Glomerular endothelial cell (primary cell): Measurements from ENCODE around the gene ATP9B. TPM values are rescaled to one million over a fixed set of nuclear protein-coding genes. Genes with fewer than 3 reads are reported as not detected.

Experiments used
- DNase-seq: peaks from one replicate; pipeline ENCODE4 v3.0.0-alpha.2; 2011; ENCODE audit warnings: low read depth, low spot score; ENCODE audit errors: extremely low read depth
- total RNA-seq: library from RNA; depleted of rRNA; stranded (reverse); fragments of >200 nt; gene quantifications from 2 replicates; pipeline ENCODE4 v1.2.3, GENCODE V29; 2015

The ATP9B gene
- total RNA-seq, 1 donor from 2014 or later = 18.6 TPM

DNA sequence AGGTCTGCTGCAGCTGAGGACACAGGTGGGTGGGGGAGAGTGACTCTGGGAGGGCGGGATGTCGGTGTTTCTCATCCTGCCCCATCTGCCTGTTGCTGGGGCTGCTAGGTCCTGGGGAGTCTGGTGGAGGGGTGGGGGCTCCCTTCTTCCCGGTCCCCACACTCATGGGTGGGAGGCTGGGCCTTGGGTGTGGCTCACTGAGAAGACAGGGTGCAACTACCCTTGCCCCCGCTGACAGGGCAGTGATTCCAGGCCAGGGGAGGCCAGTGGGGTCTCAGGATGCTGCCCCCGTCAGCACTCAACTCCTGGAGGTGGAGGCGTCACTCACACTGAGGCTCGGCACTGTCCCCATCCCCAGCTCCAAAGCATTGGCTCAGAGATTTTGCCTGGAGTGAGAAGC lies 318.8 kb downstream of the ATP9B start:
- no peak for DNase-seq

DNA sequence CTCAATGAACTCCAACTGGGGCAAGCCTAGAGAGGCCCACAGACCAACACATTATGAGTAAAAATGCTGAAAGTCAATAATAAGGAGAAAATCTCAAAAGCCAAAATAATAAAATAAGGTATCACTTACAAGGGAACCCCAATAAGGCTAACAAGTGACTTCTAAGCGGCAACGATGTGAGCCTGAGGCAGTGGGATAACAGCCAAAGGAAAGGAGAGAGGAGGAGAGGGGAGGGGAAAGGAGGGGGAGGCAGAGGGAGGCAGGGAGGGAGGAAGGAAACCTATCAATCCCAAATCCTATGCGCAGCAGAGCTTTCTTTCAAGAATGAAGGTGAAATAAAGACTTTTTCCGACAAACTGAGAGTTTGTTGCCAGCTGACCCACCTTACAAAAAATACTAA lies 320.5 kb downstream of the ATP9B start:
- DNase-seq = no peak

GRCh38 chr18:79392226-79392625 lies 323.0 kb downstream of the ATP9B start:
- no peak for DNase-seq

DNA sequence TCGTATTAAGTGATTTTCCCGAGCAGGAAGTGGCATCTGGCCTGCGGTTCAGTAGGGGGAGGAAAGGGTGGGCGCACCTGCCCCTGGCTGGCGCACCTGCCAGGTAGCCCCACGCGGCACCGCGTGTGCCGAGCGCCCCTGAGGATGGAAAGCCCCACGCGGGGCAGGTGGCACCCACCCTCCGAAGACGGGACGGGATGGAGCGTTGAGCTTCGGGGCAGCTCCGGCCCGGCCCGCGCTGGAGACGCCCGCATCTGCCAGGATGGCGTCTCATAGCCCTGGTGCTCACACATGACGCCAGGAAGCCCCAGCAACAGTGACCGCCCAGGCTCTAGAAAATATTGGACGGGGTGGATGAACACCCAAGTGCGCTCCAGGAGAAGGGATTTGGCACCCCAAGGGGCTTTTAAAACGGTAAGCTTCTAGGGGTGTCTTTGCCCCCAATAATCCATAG lies 324.0 kb downstream of the ATP9B start:
- DNase-seq = no peak

DNA sequence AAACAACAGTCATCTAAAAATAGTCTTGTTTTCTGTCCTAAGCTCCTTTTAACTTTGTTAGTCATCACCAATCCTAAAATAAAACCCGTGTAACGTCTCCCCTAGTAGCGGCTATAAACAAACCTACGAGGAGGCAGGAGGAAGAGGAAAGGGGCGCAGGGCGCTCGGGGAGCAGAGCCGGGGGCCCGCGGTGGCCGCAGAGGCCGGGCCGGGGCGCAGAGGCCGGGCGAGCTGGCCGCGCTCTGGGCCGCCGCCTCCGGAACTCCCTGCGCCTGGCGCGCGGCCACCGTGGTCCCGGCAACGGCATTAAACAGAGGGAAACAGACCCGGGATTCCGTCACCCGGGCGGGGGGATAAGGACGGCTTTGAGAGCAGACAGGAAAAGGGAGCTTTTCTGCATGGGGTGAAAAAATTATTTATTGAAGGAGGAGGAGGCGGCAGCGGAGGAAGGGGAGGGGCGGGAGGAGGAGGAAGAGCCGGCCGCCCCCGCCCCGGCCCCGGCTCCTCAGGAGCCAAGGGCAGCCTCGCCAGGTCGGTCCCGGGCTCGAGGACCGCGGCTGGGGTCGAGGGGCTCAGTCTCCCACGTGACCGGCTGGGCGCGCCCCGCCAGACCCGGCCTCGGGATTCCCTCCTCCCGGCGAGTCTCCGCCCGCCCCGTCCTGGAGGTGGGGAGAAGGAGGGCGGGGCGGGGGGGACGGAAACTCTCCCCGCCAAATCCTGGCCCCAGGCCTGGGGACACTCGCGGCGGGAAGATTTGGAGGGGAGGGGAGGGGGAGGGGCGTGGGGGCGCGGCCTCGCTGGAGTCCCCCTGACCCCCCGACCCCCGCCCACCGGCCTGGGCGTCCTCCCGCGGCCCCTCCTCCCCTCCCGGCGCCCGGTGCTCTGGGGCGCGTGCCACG lies 324.7 kb downstream of the ATP9B start:
- no peak for DNase-seq

DNA sequence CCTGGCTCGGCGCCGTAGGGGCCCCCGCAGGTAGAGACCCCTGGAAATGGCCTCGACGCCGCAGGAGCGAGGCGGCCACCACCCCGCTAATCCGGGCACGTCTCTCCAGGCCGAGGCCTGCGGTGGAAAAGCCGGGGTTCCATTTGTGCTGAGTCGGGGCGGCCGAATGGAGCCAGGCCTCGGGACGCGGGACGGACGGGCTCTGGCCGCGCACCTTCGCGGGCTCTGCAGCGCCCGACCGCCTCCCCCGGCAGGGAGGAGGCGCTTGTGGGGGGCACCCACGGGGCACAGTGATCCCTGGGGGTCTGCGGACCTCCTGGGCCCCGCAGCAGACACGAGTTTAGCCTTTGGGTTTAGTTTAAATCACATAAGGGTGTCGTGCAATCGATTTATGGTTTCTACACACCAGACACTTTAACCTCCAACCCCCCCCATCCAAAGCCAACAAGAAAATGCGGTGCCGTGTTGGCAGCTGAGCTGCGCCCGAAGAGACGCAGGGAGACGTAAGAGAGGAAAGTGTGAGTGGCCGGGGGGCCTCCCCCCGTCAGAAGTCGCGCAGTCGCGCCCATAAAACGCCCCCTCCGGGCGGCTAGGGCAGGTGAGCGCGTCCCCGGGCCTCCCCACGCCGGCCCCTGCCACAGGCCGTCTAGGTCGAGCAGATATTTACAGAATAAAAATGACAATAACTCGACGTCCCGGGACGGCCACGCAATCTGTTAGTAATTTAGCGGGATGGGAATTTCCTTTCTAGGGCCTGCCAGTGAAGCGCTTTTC lies 325.5 kb downstream of the ATP9B start:
- no peak for DNase-seq

GRCh38 chr18:79395308-79395640 lies 326.1 kb downstream of the ATP9B start:
- DNase-seq = no peak

- DNase-seq = no peak
Measured at GRCh38 chr18:79395761-79396404, 326.7 kb downstream of the ATP9B start, which contains the start of gene NFATC1. Gene NFATC1, plus strand, starts transcription at chr18:79395930. Its CDS starts 295 bp downstream, at chr18:79396225.

DNA sequence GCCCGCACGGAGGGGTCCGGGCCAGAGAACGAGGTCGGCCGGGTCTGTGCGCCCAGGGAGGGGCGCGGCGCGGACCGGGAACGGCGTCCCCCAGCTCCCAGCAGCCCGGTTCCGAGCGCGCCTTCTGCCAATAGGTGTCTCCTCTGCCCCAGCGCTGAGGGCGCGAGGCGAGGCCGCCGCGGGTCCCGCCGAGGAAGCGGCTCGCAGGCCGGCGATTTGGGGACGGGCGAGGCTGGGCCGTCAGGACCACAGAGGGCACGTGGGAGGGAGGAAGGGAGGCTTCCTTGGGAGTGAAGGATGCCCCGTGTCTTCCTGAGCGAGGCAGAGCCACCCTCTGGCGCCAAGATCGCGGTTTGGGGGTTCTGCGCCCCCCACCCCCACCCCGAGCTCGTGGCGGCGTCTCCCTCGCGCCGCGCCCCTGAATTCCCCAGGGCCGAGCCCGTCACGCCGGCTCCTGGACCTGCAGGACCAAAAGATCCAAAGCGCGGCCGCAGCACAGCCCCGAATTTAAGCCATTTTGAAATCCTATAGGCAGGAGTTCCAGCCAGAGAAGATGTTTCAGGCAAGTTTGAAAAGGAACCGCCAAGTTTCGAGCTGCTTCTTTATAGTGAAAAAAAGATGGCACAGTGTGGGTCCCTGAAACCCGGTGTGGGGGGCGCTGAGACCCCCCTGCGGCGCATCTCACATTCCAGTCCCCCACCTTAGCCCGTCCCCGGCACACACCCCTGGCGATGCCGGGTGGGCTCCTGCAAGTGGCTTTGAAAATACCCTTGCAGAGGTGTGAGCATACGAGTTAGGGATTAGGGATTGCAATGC lies 327.4 kb downstream of the ATP9B start:
- no peak for DNase-seq

- DNase-seq = no peak
Measured at GRCh38 chr18:79397247-79397829, 328.1 kb downstream of the ATP9B start.

DNA sequence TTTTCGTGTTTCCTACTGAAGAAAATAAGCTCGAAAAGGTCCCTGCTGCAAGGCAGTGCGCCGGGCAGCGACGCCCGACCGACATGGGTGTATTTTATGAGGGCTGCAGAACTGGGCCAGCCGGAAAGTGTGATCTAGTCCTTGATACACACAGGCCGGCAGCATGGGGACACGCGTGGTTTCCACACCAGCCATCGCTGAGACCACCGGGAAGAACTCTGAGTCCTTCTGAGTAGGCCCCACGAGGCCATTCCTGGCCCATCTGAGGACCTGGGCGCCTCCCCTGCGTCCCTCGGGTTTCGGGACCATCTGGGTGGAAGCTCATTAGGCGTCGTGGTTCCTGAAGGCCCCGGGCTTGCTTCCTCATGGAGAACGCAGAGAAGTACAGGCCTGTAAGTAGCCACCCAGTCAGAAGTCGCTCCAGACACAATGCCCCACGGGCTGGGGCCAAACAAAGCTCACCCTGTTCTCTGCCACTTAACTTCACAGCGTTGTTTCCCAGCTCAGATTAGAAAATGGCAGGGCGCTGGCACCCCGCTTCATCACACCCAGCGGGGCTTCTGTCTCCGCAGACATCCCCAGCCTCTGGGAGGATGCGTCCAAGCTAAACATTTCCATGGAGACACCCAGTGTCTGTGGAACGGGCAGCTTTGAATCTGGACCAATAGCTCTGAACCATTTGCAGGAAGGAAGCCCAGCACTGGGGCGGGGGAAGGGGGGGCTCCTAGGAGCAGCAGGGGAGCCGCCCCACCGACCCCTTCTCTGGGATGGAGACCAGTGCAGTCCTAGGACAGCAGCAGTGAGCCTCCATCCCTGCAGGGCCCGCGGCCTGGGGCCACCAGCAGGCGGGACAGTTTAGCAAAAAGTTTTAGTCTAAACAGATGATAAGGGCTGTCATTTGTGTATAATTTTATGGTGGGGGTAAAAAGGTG lies 328.9 kb downstream of the ATP9B start:
- DNase-seq = no peak

GRCh38 chr18:79399275-79400081 lies 330.3 kb downstream of the ATP9B start:
- no peak for DNase-seq

GRCh38 chr18:79400091-79400590 lies 330.9 kb downstream of the ATP9B start:
- DNase-seq = no peak

GRCh38 chr18:79400591-79401381 lies 331.6 kb downstream of the ATP9B start:
- DNase-seq = no peak

DNA sequence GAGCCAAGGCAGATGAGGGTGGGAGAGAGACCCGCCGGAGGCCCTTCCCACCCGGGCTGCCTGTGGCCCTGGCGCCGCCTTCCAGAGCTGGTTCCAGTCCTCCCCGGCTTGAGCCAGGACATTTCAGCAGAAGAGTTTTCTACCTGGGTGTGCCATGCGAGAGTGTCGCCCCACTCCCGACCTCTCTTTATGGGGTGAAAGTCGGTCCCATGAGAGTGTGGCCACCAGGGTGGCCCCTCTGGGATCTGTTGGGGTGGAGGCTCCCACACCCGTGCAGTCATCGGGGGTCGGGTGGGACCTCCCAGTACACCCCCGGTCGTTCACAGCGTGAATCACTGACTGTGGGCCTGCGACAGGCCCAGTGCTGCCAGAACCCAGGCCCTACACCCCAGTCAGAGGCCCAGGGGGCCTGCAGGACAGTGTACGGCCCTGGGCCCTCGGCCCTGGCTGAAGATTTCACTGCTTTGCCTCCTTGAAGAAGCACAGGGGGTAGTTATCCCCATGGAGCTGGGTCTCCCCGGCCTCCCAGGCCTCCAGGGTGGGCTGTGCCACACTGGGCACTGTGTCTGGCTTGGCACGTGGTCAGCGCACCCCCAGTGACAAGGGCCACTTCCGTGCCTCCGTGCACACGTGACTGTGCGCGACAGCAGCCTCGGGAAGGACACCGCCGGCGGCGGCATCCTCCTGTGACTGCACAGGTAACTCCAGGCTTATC lies 332.5 kb downstream of the ATP9B start:
- DNase-seq = no peak

DNA sequence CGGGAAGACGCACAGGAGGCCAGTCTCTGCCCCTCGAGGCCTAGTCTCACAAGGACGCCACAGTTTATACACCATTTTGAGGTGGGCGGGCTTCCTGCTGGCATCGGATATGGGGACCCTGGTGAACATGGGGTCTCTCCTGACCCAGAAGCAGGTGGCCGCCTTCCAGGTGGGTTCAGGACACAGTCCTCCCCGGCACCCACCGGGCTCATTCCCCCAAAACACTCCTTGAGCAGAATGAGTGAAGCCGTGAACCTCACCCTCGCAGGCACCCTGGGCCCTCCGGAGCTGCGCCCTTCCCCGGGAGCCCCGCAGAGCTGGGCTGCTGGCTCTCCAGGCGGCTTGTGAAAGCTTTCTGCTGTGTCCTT lies 333.0 kb downstream of the ATP9B start:
- no peak for DNase-seq
